Measurements from ENCODE around the gene CHST2.

GRCh38 chr3:143071776-143072175 lies 47.8 kb upstream of the CHST2 start:
- TF ChIP-seq CTCF (IDR thresholded peaks at IDR 0.05) (no peak), POLR2A (IDR thresholded peaks at IDR 0.05) (no peak)
